ENCODE results near the gene FSIP2.

DNA sequence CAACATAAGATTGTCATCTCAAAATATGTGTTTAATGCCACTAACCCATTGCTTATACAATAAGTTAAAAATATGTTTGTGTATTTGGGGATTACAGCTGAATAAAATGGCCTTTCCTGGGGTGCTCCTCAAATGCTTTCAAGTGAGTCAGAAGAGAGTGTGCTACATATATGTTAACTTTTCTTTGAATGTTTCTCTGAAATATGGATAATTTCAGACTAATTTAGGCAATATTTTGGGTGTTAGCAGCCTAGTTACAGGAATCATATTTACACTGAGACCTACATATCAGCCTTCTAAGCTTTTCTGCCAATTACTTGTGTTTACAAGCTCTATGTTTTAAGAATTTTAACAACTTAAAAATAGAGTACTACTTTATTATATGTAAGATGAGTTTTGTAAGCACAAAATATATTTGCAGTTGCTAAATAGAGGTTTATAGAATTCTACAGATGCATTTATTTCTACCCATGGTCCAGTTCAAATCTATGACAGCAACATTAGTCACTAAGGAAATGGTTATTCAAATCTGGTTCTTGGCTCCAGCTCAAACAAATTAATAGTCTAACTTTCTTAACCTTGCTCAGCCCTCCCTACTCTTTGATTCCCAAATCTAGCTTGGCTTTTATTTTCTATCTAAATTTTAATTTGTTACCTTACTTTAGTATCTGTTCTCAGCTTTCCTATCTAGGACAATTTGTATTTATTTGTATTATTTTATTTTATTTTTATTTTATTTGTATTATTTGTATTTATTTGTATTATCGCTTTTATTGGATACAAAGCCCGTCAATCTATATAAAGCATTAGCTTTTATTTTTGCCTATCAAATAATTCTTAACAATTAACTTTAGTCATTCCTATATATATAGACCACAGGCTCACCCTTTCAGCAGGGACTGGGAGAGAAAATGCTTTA, 48.9 kb downstream of the FSIP2 start:
- no peak for TF ChIP-seq BACH2 (CRISPR knock-in tag; IDR thresholded peaks at IDR 0.05; ENCODE audit: borderline replicate concordance)
- TF ChIP-seq, protein P1, sequence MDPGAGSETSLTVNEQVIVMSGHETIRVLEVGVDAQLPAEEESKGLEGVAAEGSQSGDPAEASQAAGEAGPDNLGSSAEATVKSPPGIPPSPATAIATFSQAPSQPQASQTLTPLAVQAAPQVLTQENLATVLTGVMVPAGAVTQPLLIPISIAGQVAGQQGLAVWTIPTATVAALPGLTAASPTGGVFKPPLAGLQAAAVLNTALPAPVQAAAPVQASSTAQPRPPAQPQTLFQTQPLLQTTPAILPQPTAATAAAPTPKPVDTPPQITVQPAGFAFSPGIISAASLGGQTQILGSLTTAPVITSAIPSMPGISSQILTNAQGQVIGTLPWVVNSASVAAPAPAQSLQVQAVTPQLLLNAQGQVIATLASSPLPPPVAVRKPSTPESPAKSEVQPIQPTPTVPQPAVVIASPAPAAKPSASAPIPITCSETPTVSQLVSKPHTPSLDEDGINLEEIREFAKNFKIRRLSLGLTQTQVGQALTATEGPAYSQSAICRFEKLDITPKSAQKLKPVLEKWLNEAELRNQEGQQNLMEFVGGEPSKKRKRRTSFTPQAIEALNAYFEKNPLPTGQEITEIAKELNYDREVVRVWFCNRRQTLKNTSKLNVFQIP (CRISPR knock-in tag; IDR thresholded peaks at IDR 0.05; ENCODE audit: borderline replicate concordance, low read depth): no peak
- TF ChIP-seq ZNF565 (CRISPR knock-in tag; conservative IDR thresholded peaks at IDR 0.05; ENCODE audit: low read depth): no peak
- TF ChIP-seq ZFP3 (CRISPR knock-in tag; IDR thresholded peaks at IDR 0.05): no peak
- no peak for TF ChIP-seq PATZ1 (CRISPR knock-in tag; IDR thresholded peaks at IDR 0.05; ENCODE audit: borderline replicate concordance)
- no peak for TF ChIP-seq CSDC2 (CRISPR knock-in tag; IDR thresholded peaks at IDR 0.05)
- no peak for TF ChIP-seq ZC3H10 (CRISPR knock-in tag; IDR thresholded peaks at IDR 0.05)
